GM19324 (cell line): ENCODE data around the gene MYO9B.

Experiments
- ATAC-seq: cut with Tn5 transposase; IDR thresholded peaks from one replicate; pipeline ENCODE4 v1.9.1; 2021; ENCODE audit warnings: mild to moderate bottlenecking, moderate library complexity; ENCODE audit not compliant: unreplicated experiment, low FRiP score

Gene MYO9B

GRCh38 chr19:17055636-17056035, 19.9 kb upstream of the MYO9B start:
- ATAC-seq, result no peak

GRCh38 chr19:17058236-17058635, 17.3 kb upstream of the MYO9B start:
- ATAC-seq, result no peak

GRCh38 chr19:17060802-17061201, 14.8 kb upstream of the MYO9B start:
- no peak for ATAC-seq

GRCh38 chr19:17061205-17061604, 14.4 kb upstream of the MYO9B start:
- ATAC-seq, result no peak

- no peak for ATAC-seq
Observed at GRCh38 chr19:17061691-17062090, 13.9 kb upstream of the MYO9B start.

- ATAC-seq, result no peak
Observed at GRCh38 chr19:17063428-17063827, 12.1 kb upstream of the MYO9B start.

GRCh38 chr19:17069193-17069592, 6.4 kb upstream of the MYO9B start:
- no peak for ATAC-seq

GRCh38 chr19:17070421-17070820, 5.2 kb upstream of the MYO9B start:
- no peak for ATAC-seq

GRCh38 chr19:17070912-17071311, 4.7 kb upstream of the MYO9B start:
- no peak for ATAC-seq

GRCh38 chr19:17073869-17074633, 1.5 kb upstream of the MYO9B start:
- ATAC-seq, result no peak

GRCh38 chr19:17074634-17075034, 943 bp upstream of the MYO9B start:
- ATAC-seq, result no peak

- ATAC-seq, result no peak
Observed at GRCh38 chr19:17075864-17076542, 426 bp downstream of the MYO9B start.

- ATAC-seq, result no peak
Observed at GRCh38 chr19:17076543-17076991, 990 bp downstream of the MYO9B start.

GRCh38 chr19:17077447-17078028, 2.0 kb downstream of the MYO9B start:
- ATAC-seq, result no peak

GRCh38 chr19:17078036-17078919, 2.7 kb downstream of the MYO9B start:
- ATAC-seq, result no peak

GRCh38 chr19:17078920-17079709, 3.5 kb downstream of the MYO9B start:
- ATAC-seq, result no peak

- peak; percentile 28 for ATAC-seq
Observed at GRCh38 chr19:17079710-17080439, 4.3 kb downstream of the MYO9B start.

GRCh38 chr19:17080440-17080801, 4.8 kb downstream of the MYO9B start:
- ATAC-seq, result no peak
